WERI-Rb-1 (cell line): ENCODE measurements around the gene RASA1.

Source experiments
- DNase-seq: peaks from one replicate; pipeline ENCODE4 v3.0.0-alpha.2; 2020
- H3K27ac ChIP-seq: fragments of 250-450 bp; sonication (Bioruptor Pico); 2 replicates; pipeline ENCODE4 v1.5.1; 2020; ENCODE audit warnings: mild to moderate bottlenecking, moderate library complexity
- H3K27me3 ChIP-seq: fragments of 250-450 bp; sonication (Bioruptor Pico); 2 replicates; pipeline ENCODE4 v1.5.1; 2021; ENCODE audit warnings: mild to moderate bottlenecking, low read depth, moderate library complexity; ENCODE audit not compliant: insufficient read depth, severe bottlenecking
- H3K36me3 ChIP-seq: fragments of 250-450 bp; sonication (Bioruptor Pico); 2 replicates; pipeline ENCODE4 v1.5.1; 2020; ENCODE audit warnings: mild to moderate bottlenecking, moderate library complexity
- H3K4me3 ChIP-seq: 2 replicates; pipeline ENCODE4 v1.5.1; 2011; ENCODE audit warnings: low read depth, mild to moderate bottlenecking, control low read depth, low read length
- H3K9me3 ChIP-seq: fragments of 250-450 bp; sonication (Bioruptor Pico); 2 replicates; pipeline ENCODE4 v1.5.1; 2021; ENCODE audit warnings: mild to moderate bottlenecking, moderate library complexity; ENCODE audit not compliant: severe bottlenecking
- TF ChIP-seq, protein P1 (sequence below): IDR thresholded peaks from 2 replicates; pipeline ENCODE4 v1.5.1; 2011; ENCODE audit warnings: low read depth, mild to moderate bottlenecking, control low read depth, inconsistent platforms, low read length

The RASA1 gene

DNA sequence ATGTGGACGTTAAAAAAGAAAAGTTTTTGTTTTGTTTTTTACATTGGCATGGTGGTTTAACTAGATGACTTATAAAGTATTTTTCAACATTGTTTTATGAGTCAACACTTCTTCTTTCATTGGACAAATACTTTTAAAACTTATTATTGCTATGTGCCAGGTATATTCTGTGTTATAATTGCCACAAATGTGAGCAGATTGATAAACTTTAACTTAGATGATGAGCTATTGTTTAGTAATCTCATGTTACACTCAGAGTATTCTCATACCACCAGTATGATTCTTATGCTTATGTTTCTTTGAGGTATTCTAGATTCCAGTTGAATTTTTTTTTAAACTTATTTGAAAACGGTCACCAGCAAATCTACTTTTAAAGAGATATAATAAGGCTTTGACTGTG, 60.3 kb downstream of the RASA1 start:
- DNase-seq: no peak
- H3K36me3 ChIP-seq: no peaks in the 10 kb centered on the region; the same call in none of the 2 replicates
- H3K9me3 ChIP-seq: no peaks in the 10 kb centered on the region
- TF ChIP-seq, protein P1, sequence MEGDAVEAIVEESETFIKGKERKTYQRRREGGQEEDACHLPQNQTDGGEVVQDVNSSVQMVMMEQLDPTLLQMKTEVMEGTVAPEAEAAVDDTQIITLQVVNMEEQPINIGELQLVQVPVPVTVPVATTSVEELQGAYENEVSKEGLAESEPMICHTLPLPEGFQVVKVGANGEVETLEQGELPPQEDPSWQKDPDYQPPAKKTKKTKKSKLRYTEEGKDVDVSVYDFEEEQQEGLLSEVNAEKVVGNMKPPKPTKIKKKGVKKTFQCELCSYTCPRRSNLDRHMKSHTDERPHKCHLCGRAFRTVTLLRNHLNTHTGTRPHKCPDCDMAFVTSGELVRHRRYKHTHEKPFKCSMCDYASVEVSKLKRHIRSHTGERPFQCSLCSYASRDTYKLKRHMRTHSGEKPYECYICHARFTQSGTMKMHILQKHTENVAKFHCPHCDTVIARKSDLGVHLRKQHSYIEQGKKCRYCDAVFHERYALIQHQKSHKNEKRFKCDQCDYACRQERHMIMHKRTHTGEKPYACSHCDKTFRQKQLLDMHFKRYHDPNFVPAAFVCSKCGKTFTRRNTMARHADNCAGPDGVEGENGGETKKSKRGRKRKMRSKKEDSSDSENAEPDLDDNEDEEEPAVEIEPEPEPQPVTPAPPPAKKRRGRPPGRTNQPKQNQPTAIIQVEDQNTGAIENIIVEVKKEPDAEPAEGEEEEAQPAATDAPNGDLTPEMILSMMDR: no peak
- no peaks in the 10 kb centered on the region for H3K27me3 ChIP-seq
- H3K27ac ChIP-seq: no peak overlapping the region
- H3K4me3 ChIP-seq: no peak overlapping the region

- Histone ChIP-seq H3K4me3 (no peak overlapping the region), H3K27me3 (no peaks in the 10 kb centered on the region), H3K9me3 (no peaks in the 10 kb centered on the region), H3K27ac (no peak overlapping the region), H3K36me3 (no peaks in the 10 kb centered on the region; the same call in none of the 2 replicates)
- TF ChIP-seq, protein P1: no peak
- no peak for DNase-seq
Observed at GRCh38 chr5:87329114-87329513, 61.4 kb downstream of the RASA1 start.

GRCh38 chr5:87339986-87340385, 72.3 kb downstream of the RASA1 start:
- H3K36me3 ChIP-seq: peaks cover 17% of the 10 kb centered on the region
- no peaks in the 10 kb centered on the region for H3K9me3 ChIP-seq
- no peak overlapping the region for H3K4me3 ChIP-seq
- H3K27ac ChIP-seq: no peak overlapping the region
- DNase-seq: no peak
- H3K27me3 ChIP-seq: no peaks in the 10 kb centered on the region
- TF ChIP-seq, protein P1: no peak

- Histone ChIP-seq H3K9me3 (no peaks in the 10 kb centered on the region), H3K36me3 (peaks cover 17% of the 10 kb centered on the region), H3K4me3 (no peak overlapping the region), H3K27ac (no peak overlapping the region), H3K27me3 (no peaks in the 10 kb centered on the region)
- DNase-seq: no peak
- TF ChIP-seq, protein P1: no peak
Observed at GRCh38 chr5:87340716-87341115, 73.0 kb downstream of the RASA1 start.

- Histone ChIP-seq H3K36me3 (peaks cover 14% of the 10 kb centered on the region), H3K4me3 (no peak overlapping the region), H3K27me3 (no peaks in the 10 kb centered on the region), H3K9me3 (no peaks in the 10 kb centered on the region), H3K27ac (no peak overlapping the region)
- no peak for DNase-seq
- TF ChIP-seq, protein P1: no peak
Observed at GRCh38 chr5:87347272-87347671, 79.6 kb downstream of the RASA1 start.

DNA sequence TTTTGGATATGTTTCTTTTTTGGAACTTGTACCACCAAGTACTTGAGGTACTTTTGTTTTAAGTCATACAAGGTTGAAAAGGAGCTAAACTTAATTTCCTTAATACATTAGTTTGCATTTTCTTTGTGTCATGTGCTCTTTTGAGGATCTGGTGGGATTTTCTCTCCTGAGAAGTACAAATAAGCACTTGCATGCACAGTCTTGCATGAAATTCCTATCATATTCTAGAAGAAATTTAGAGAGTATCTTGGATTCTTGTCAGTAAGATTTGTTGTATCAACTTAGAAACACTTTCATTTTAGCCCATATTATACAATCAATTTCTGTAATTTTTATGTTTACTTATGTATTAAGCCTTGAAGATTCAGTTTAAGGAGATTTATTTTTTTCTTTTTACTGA, 80.2 kb downstream of the RASA1 start:
- Histone ChIP-seq H3K4me3 (no peak overlapping the region), H3K27me3 (no peaks in the 10 kb centered on the region), H3K9me3 (no peaks in the 10 kb centered on the region), H3K27ac (no peak overlapping the region), H3K36me3 (peaks cover 11% of the 10 kb centered on the region)
- DNase-seq: no peak
- TF ChIP-seq, protein P1: no peak
